T-helper 1 cell (primary cell): ENCODE measurements around the gene YES1.
"Not testable (repeated sequence)": the region's sequence is repeated elsewhere in the genome, so short reads cannot be mapped to it uniquely, and the experiment has no call there.

ENCODE experiments used
- DNase-seq, 5 donors: peaks; one replicate each; pipeline ENCODE4 v3.0.0-alpha.2; 2012 to 2020

Gene YES1

GRCh38 chr18:820591-821165 lies 8.6 kb upstream of the YES1 start:
- no peak for DNase-seq

GRCh38 chr18:816869-817268 lies 4.8 kb upstream of the YES1 start:
- DNase-seq, result no peak

- DNase-seq, result no peak
These were observed 4.1 kb upstream of the YES1 start for GRCh38 chr18:816088-816653.

DNA sequence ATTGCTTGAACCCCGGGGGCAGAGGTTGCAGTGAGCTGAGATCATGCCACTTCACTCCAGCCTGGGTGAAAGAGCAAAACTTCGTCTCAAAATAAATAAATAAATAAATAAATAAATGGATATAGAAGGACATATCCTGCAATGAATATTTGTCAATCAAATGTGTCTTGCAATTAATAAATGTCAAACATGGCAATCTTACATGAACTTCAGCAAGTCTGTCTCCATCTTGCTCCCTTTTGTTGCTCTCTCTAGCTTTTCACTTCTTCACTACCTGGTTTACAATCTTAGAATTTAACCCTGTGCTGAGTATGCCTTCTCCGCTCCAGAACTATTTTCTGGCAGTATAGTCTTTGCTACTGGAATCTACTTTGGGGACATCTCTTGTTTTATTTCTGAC lies 3.3 kb upstream of the YES1 start:
- DNase-seq, result no peak

DNA sequence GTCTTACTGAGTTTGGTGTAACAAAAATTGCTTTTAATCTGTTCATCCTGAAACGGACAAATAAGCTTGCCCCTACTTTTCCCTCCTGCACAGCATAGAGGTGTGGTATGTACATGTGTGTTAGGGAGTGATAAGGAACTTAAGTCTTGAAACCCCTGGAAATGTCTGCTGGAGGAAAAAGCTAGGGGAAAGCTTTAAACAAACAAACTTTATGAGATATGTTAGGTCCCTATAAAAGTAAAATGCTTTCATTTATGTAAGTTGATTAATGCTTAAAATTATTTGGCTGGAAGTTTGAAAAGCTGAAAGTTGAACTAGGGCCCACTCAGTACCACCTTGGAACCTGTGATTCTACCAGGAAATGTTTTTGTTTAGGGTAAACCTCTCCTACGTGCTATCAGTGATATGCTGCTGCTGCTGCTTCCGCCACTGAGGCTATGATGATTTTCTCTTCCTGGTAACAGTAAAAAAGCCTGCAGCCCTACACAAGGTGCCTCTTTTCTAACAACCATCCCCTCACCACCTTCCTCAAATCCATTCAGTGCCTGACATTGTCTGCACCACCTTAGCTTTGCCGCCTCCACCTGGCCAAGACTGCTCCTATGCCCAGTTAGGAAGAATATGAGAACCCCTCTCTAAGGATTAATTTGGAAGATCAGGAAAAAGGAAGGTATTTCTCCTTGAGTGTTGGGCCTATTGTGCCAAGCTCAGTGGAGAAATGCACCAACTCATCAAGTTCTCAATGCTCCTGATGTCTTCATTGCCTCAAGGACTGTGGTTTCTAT lies 2.5 kb upstream of the YES1 start:
- DNase-seq, result peak in 1 of 5 donors; percentile 38

DNA sequence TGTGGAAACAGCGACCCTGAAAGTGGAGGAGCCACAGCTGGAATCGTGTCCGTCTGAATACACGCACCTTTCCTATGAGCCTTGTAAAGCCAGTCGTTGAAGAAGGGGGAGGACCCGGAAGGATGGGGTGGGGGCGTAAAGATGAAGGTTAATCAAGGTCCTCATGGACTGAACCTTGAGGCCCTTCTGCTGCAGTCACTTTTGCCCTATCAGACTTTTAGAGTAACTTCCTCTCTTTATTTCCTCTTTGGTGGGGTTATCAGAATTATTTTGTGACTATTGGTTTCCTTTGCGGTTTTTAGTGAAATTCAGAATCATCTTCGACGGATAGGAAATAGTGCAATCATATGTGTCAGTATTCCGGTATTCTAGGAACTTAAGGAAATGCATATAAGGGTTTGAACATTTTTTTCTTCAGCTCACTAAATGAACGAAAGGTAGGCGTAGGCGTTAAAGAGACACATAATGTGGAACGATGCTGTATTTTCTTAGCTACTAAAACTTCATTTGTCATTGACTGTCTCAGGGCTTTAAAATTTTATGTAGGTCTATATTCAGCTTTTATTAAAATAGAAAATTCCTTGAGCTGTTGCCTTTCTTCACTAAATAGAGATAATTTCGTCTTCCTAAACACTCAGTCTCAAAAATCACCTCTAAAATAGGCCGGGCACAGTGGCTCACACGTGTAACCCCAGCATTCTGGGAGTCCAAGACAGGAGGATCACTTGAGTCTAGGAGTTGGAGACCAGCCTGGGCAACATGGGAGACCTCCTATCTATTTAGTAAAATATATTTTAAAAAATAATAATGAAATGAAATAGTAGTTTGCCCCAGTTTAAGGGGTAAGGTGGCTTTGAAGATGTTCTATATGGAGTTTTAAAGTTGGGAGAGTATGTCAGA lies 1.4 kb upstream of the YES1 start:
- peak; percentile 12 to 91 (median 32) for DNase-seq

GRCh38 chr18:812376-813171 lies 532 bp upstream of the YES1 start:
- DNase-seq, result peak; percentile 66 to 89 (median 74)

- peak in 2 of 5 donors; percentile 2 to 43 for DNase-seq
These were observed 705 bp downstream of the YES1 start for GRCh38 chr18:811182-811891.

GRCh38 chr18:809985-810642 lies 1.9 kb downstream of the YES1 start:
- DNase-seq, result peak in 1 of 5 donors; percentile 53

DNA sequence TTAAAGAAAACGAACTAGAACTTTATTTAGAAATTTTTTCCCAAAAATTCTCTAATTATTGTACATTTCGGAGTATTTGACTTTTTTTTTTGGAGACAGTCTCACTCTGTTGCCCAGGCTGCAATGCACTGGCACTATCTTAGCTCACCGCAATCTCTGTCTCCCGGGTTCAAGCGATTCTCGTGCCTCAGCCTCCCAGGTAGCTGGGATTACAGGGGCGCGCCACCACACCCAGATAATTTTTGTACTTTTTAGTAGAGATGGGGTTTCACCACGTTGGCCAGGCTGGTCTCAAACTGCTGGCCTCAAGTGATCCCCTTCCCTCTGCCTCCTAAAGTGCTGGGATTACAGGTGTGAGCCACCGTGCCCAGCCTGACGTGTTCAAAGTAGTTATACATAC lies 2.8 kb downstream of the YES1 start:
- DNase-seq, result not testable (repeated sequence)

DNA sequence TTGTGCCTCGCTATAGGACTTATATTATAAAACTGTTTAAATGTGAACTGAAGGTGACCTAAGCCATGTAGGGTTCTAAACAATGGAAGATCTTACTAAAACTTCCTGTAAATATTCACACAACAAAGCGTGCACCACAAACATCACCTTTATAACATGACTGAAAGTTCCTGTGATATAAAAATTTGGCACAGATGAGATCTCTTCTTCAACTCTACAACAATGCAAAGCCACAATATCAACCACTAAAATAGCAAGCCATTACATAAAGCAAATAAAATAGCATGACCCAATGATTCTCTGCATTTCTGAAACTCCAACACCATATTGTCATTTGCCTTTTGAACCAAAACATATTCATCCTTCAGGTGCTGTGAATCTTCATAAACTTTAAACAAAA lies 3.5 kb downstream of the YES1 start:
- no peak for DNase-seq

DNA sequence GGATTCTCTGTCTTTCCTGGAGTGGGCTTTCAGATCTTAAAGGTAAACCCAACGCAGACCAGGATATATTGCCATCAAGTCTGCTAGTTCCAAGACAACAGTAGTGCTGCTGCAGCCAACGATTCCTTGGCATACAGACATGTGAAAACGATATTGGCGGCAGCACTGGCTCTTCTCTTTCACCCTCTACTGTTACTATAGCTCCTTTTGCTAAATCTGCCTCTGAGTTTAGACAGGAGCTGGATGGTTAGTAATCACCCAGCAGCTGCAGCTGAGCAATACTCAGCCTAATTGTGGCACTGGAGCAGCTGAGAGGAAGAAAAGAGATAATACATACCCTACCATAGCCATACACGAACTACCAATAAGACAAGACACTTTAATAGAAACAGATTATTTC lies 4.0 kb downstream of the YES1 start:
- DNase-seq, result no peak

DNA sequence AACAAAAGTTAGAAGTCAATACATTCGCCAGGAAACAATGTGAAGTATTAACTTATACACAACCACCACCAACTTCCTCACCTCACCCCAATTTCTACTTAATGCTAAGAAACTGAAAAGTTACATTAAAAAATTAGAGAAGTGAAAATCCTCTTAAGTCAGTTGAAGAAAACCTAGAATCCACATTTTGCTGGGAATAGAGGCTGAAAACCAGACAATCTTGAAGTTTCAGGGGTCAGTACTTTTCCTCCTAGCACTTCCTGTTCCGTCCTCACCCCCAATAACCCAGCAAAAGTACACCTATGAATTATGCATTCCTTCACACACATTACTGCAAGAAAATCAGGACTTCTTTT lies 6.3 kb downstream of the YES1 start:
- DNase-seq, result no peak

GRCh38 chr18:805008-805754 lies 6.9 kb downstream of the YES1 start:
- DNase-seq, result no peak

- no peak for DNase-seq
These were observed 10.9 kb downstream of the YES1 start for GRCh38 chr18:801137-801536.

DNA sequence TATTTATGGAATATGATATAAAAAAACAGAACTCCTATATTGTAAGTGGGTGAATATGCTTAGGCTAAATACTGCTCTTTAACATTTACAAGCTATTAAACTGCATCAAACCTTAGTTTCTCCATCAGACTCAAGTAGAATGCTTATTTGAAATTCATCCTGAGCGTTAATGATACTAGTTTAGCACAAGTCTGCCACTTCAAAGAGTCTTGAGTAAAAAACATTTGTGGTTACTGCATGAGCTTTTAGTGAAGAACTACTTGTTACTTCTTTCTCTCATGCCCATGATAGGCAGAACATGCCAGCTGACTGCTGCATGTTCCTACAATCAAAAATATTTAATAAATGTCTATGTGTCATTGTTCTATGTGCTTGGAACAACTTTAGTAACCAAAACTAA lies 12.1 kb downstream of the YES1 start:
- DNase-seq, result no peak

GRCh38 chr18:795383-795782 lies 16.7 kb downstream of the YES1 start:
- DNase-seq, result not testable (repeated sequence)

GRCh38 chr18:789397-789796 lies 22.6 kb downstream of the YES1 start:
- no peak for DNase-seq

DNA sequence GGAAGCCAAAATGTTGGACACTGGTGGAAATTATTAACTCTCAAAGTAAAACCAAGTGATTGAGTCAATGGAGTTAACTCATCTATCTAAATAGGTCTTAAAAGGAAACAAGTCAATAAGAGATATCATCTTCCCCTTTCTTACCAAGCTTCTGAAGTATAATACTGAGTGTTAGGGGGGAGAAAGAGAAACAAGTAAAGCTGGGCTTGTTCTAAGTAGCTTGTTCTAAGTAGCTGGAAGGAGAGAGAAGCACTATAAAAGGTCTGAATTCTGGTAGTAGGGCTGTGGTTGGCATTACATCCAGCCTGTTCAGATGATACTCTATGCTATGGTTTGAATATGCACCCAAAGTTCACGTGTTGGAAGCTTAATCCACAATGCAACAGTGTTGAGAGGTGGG lies 26.8 kb downstream of the YES1 start:
- DNase-seq, result no peak

DNA sequence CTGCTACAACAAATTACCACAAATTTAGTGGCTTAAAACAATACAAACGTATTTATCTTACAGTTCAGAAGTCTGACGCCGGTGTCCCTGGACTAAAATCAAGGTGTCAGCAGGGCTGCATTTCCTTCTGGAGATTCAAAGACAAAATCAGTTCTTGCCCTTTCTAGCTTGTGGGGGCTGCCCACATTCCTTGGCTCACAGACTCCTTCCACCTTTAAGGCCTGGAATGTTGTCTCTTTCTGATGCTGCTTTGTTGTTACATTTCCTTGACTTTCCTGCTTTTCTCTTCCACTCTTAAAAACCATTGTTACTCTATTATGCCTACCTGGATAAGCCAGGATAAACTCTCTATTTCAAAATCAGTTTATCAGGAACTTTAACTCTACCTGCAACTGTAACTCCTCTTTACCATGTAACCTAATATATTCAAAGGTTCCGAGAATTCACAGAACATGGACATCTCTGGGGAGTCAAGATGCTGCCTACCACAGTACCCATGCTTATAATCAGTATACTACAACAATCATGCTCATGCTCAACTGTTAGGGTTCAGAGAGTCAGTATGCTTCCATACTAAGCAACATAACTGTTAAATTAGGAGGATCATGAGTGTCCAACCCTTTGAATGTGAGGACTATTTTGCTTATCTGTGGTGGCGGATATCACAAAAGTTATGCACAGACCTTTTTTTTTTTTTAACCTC lies 27.4 kb downstream of the YES1 start:
- DNase-seq, result no peak
